Ramos (cell line): Measurements from ENCODE around the gene GDPGP1.
"Not testable (repeated sequence)": the region's sequence is repeated elsewhere in the genome, so short reads cannot be mapped to it uniquely, and the experiment has no call there.

Source experiments
- in situ Hi-C: fragments of 300-500 bp; cut with MboI; formaldehyde crosslinking; loops from one replicate; pipeline ENCODE4 v1.14.3; 2022; ENCODE audit warnings: low sequenced_read_pairs; ENCODE audit not compliant: unreplicated experiment

The GDPGP1 gene

GRCh38 chr15:90249203-90249863 lies 15.3 kb downstream of the GDPGP1 start, which contains the start of gene TTLL13:
TSS of gene TTLL13 (plus strand) at chr15:90249556. CDS start at chr15:90250631, 1,075 bp downstream.
- in situ Hi-C loops = no loop called here

- in situ Hi-C loops = no loop called here
Measured at GRCh38 chr15:90257776-90258175, 23.8 kb downstream of the GDPGP1 start.

- in situ Hi-C loops = no loop called here
Measured at GRCh38 chr15:90259524-90259923, 25.5 kb downstream of the GDPGP1 start.

GRCh38 chr15:90260731-90261130 lies 26.7 kb downstream of the GDPGP1 start:
- in situ Hi-C loops = not testable (repeated sequence)

- in situ Hi-C loops = no loop called here
Measured at GRCh38 chr15:90261811-90262210, 27.8 kb downstream of the GDPGP1 start.

- in situ Hi-C loops = no loop called here
Measured at GRCh38 chr15:90262426-90262825, 28.4 kb downstream of the GDPGP1 start.

GRCh38 chr15:90264671-90265070 lies 30.7 kb downstream of the GDPGP1 start:
- in situ Hi-C loops = no loop called here

- in situ Hi-C loops = no loop called here
Measured at GRCh38 chr15:90265271-90266060, 31.5 kb downstream of the GDPGP1 start, which contains the start of gene NGRN. TSS of gene NGRN (plus strand) at chr15:90265672. CDS start at chr15:90265713, 41 bp downstream.

- in situ Hi-C loops = no loop called here
Measured at GRCh38 chr15:90266061-90266431, 32.0 kb downstream of the GDPGP1 start.

GRCh38 chr15:90266485-90266884 lies 32.5 kb downstream of the GDPGP1 start:
- in situ Hi-C loops = no loop called here

- in situ Hi-C loops = no loop called here
Measured at GRCh38 chr15:90268415-90268814, 34.4 kb downstream of the GDPGP1 start.

- in situ Hi-C loops = no loop called here
Measured at GRCh38 chr15:90270502-90271150, 36.6 kb downstream of the GDPGP1 start.

- in situ Hi-C loops = no loop called here
Measured at GRCh38 chr15:90271459-90272166, 37.6 kb downstream of the GDPGP1 start.

- in situ Hi-C loops = not testable (repeated sequence)
Measured at GRCh38 chr15:90278467-90278866, 44.5 kb downstream of the GDPGP1 start.

GRCh38 chr15:90280743-90281142 lies 46.7 kb downstream of the GDPGP1 start:
- in situ Hi-C loops = not testable (repeated sequence)

- in situ Hi-C loops = not testable (repeated sequence)
Measured at GRCh38 chr15:90281637-90282036, 47.6 kb downstream of the GDPGP1 start.

- in situ Hi-C loops = no loop called here
Measured at GRCh38 chr15:90286678-90287077, 52.7 kb downstream of the GDPGP1 start.

- in situ Hi-C loops = no loop called here
Measured at GRCh38 chr15:90287101-90287500, 53.1 kb downstream of the GDPGP1 start.

- in situ Hi-C loops = no loop called here
Measured at GRCh38 chr15:90287946-90288345, 53.9 kb downstream of the GDPGP1 start.

GRCh38 chr15:90291679-90292356 lies 57.8 kb downstream of the GDPGP1 start:
- in situ Hi-C loops = no loop called here
